HL-60 (cell line): ENCODE measurements around the gene GSK3B.

ENCODE experiments used
- DNase-seq, 2 experiments: peaks; one replicate each; pipeline ENCODE4 v3.0.0-alpha.2; 2010 to 2020; ENCODE audit warnings: low read depth in 1 of 2, low spot score in 1 of 2
- H3K27ac ChIP-seq: fragments of 250-450 bp; sonication (Bioruptor Pico); replicated peaks from 2 replicates; pipeline ENCODE4 v1.5.1; 2020; ENCODE audit warnings: mild to moderate bottlenecking, moderate library complexity
- H3K27me3 ChIP-seq: fragments of 250-450 bp; sonication (Bioruptor Pico); 2 replicates; pipeline ENCODE4 v1.5.1; 2021; ENCODE audit warnings: mild to moderate bottlenecking, moderate library complexity; ENCODE audit not compliant: insufficient read depth, poor library complexity, severe bottlenecking
- H3K4me3 ChIP-seq: replicated peaks from 2 replicates; pipeline ENCODE4 v1.5.1; 2011; ENCODE audit warnings: mild to moderate bottlenecking, control low read depth, low read length; ENCODE audit not compliant: insufficient read depth
- CTCF ChIP-seq: IDR thresholded peaks from one replicate; pipeline ENCODE4 v1.5.1; 2011; ENCODE audit warnings: low read length, control low read depth, inconsistent platforms; ENCODE audit not compliant: insufficient read depth
- GABPA ChIP-seq: IDR thresholded peaks from 2 replicates; pipeline ENCODE4 v1.6.1; 2012; ENCODE audit warnings: low read depth
- POLR2AphosphoS5 ChIP-seq: IDR thresholded peaks from 2 replicates; pipeline ENCODE4 v1.6.1; 2012; ENCODE audit warnings: low read depth
- REST ChIP-seq: IDR thresholded peaks from 2 replicates; pipeline ENCODE4 v1.6.1; 2012; ENCODE audit warnings: low read depth; ENCODE audit not compliant: insufficient replicate concordance
- SPI1 ChIP-seq: IDR thresholded peaks from 2 replicates; pipeline ENCODE4 v1.6.1; 2012; ENCODE audit warnings: low read depth, mild to moderate bottlenecking, borderline replicate concordance

GSK3B gene

GRCh38 chr3:120048355-120049041 is 45.7 kb downstream of the GSK3B start:
- H3K27ac ChIP-seq = no peak overlapping the region
- no peak for DNase-seq
- no peak for TF ChIP-seq REST
- TF ChIP-seq POLR2AphosphoS5 = no peak
- TF ChIP-seq CTCF = no peak
- no peak for TF ChIP-seq SPI1
- no peak for TF ChIP-seq GABPA
- H3K27me3 ChIP-seq = no peaks in the 10 kb centered on the region
- no peak overlapping the region for H3K4me3 ChIP-seq

GRCh38 chr3:120047686-120048085 is 46.6 kb downstream of the GSK3B start:
- DNase-seq = no peak
- Histone ChIP-seq H3K27me3 (no peaks in the 10 kb centered on the region), H3K4me3 (no peak overlapping the region), H3K27ac (no peak overlapping the region)
- TF ChIP-seq REST (no peak), SPI1 (no peak), POLR2AphosphoS5 (no peak), GABPA (no peak), CTCF (no peak)

GRCh38 chr3:120040813-120041377 is 53.4 kb downstream of the GSK3B start:
- Histone ChIP-seq H3K27ac (no peak overlapping the region), H3K27me3 (no peaks in the 10 kb centered on the region), H3K4me3 (no peak overlapping the region)
- TF ChIP-seq POLR2AphosphoS5 (no peak), CTCF (no peak), GABPA (no peak), REST (no peak), SPI1 (no peak)
- DNase-seq = no peak
